Measurements from ENCODE around the gene ZNF419. TPM values are rescaled to one million over a fixed set of nuclear protein-coding genes. Genes with fewer than 3 reads are reported as not detected.

ZNF419 gene

DNA sequence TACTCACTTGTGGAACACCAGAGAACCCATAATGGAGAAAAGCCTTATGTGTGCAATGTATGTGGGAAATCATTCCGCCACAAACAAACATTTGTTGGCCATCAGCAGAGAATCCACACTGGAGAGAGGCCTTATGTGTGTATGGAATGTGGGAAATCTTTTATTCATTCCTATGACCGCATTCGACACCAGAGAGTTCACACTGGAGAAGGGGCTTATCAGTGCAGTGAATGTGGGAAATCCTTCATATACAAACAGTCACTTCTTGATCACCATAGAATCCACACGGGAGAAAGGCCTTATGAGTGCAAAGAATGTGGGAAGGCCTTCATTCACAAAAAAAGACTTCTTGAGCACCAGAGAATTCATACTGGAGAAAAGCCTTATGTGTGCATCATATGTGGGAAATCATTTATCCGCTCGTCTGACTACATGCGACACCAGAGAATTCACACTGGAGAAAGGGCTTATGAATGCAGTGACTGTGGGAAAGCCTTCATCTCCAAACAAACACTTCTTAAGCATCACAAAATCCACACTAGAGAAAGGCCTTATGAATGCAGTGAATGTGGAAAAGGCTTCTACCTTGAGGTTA, 50.5 kb downstream of the ZNF419 start:
- H3K4me2 ChIP-seq (ENCODE audit: low read length, poor library complexity, severe bottlenecking) = no peak overlapping the region
- peaks cover 34% of the 10 kb centered on the region for H3K79me1 ChIP-seq (replicated peaks; ENCODE audit: low read length, poor library complexity, severe bottlenecking)
- H4K8ac ChIP-seq (ENCODE audit: low read length) = no peak overlapping the region
- H2BK15ac ChIP-seq (ENCODE audit: low read depth, poor library complexity, severe bottlenecking) = no peak overlapping the region
- peaks cover 98% of the 10 kb centered on the region for H3K9me3 ChIP-seq (ENCODE audit: control insufficient read depth, low read length)
- H3K9ac ChIP-seq (ENCODE audit: low read length) = no peak overlapping the region
- no peak overlapping the region for H3K27ac ChIP-seq (ENCODE audit: low read length, poor library complexity, severe bottlenecking)
- no peak overlapping the region for H3K18ac ChIP-seq (ENCODE audit: low read depth in 1 of 2, low read length in 2 of 2)
- no peak overlapping the region for H2BK5ac ChIP-seq (ENCODE audit: low read depth, low read length, poor library complexity, severe bottlenecking)
- no peaks in the 10 kb centered on the region for H3K4me1 ChIP-seq (ENCODE audit: control insufficient read depth, insufficient read depth, low read depth, low read length)
- H3K23ac ChIP-seq (ENCODE audit: low read length in 2 of 2) = no peak overlapping the region
- 100% methylated on average over 2 of the region's 7 CpGs for WGBS
- no peak overlapping the region for H2BK12ac ChIP-seq (ENCODE audit: low read length in 2 of 2)
- H4K91ac ChIP-seq (ENCODE audit: low read length) = no peak overlapping the region
- no peak overlapping the region for H2AK5ac ChIP-seq (ENCODE audit: low read length, severe bottlenecking)
- peaks cover 56 to 96% of the 10 kb centered on the region in 2 experiments for H3K36me3 ChIP-seq (ENCODE audit: control insufficient read depth in 1 of 2, insufficient read depth in 2 of 2, low read depth in 1 of 2, low read length in 2 of 2)
- H3K27me3 ChIP-seq (ENCODE audit: control insufficient read depth in 1 of 2, insufficient read depth in 1 of 2, low read length in 2 of 2) = no peaks in the 10 kb centered on the region
- H3K14ac ChIP-seq (ENCODE audit: low read length in 2 of 2) = no peak overlapping the region
- H3K4ac ChIP-seq (ENCODE audit: low read depth in 1 of 2, low read length in 2 of 2) = no peak overlapping the region
- no peak overlapping the region for H2AFZ ChIP-seq (ENCODE audit: low read depth, low read length)
- H2BK120ac ChIP-seq (ENCODE audit: low read depth, low read length) = no peak overlapping the region
- DNase-seq = peak; percentile 11
- H3K4me3 ChIP-seq (ENCODE audit: insufficient read depth in 1 of 2, low read depth in 1 of 2, low read length in 2 of 2) = peak overlapping the region in 1 of 2 experiments; percentile 25

Small RNAs within 50 kb of the gene (small RNA-seq; reads per million reads assigned to genes)
- gene VN1R107P (ENCODE audit: low read depth) = not detected

Data from mesenchymal stem cell (in vitro differentiated cells and primary cell).